ENCODE data around the gene LHX4.
"Not testable (repeated sequence)": the region's sequence is repeated elsewhere in the genome, so short reads cannot be mapped to it uniquely, and the experiment has no call there.

Gene LHX4

DNA sequence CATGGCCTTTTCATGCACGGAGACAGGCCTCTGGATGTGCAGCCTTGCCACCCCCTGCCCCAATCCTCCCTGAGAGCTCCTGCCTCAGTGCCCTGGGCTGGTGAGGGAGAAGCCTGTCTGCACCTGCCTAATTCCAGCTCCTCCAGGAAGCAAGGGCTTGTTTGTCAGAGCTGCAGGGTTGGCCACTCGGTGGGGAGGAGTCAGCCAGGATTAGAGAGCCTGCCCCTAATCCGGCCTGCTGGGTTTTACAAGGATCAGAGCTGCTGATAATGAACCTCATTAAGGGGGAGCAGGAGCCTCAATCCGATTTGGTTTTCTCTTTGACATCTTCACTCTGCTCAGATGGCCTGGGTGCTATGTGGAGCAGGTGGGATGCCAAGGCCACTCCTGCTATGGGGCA, 31.9 kb upstream of the LHX4 start:
- no peak for DNase-seq

GRCh38 chr1:180198611-180199010, 31.5 kb upstream of the LHX4 start:
- no peak for DNase-seq

DNA sequence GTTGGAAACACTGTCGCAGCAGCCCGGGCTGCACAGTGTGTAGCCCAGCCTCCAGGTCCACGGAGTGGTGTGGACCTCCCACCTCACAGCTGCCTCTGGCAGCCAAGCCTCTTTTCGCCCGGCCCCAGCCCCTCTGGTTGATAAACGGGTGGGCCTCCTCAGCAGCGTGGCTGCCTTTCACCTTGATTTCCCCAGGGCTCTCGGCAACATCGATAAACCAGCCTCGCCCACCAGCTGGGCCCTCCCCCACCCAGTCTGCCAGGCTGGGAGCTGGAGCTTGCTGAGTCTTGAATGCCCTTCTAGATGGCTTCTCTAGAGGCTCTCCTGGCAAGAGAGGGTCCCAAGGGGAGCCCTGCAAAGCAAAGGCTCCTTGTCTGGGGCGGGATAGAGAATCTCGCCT, 31.0 kb upstream of the LHX4 start:
- no peak for DNase-seq

DNA sequence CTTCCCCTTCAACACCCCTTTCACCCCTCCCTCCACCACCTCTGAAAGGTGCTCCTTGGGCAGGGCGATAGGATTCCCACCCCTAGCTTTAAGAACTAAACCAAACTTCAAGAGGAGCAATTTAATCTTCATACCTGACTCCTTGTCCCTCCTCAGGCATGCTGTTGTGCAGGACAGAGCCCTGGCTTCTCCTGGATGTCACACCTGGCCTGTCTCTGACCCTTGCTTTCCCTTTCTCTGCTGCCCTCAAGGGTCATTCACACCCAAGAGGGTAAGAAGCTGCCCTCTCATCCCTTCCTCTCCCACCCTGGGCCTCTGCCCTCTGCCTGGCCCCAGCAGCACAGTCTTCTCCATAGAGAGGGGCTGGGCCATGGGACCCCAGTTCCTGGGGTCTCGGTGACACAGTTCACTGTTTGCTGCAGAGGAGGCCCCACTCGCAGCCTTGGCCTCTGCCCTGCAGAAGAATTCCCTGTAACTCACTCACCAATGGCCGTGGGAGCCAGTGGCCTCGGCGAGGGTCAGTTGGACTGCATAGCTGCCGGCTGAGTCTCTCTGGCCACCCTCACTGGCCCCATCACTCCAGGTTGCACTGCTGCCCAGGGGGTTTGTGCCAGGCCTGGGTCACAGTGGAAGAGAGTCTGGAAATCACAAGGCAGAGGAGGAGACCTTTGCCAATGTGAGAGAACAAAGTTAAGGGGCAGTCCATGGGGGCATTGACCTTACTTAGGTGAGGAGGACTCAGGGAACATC, 28.4 kb upstream of the LHX4 start:
- DNase-seq: no peak

DNA sequence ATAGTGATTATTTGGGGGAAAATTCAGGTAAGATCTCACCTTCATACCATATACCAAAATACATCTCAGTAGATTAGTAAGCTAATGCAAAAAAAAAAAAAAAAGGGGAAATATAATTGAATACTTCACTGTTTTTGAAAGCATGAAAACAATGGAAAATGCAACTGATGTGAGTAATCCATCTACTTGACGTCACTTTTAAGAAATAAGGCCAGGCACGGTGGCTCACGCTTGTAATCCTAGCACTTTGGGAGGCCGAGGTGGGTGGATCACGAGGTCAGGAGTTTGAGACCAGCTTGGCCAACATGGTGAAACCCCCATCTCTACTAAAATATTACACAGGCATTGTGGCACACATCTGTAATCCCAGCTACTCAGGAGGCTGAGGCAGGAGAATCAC, 27.5 kb upstream of the LHX4 start:
- not testable (repeated sequence) for DNase-seq

- no peak for DNase-seq
These were observed 25.8 kb upstream of the LHX4 start for GRCh38 chr1:180204231-180204630.

DNA sequence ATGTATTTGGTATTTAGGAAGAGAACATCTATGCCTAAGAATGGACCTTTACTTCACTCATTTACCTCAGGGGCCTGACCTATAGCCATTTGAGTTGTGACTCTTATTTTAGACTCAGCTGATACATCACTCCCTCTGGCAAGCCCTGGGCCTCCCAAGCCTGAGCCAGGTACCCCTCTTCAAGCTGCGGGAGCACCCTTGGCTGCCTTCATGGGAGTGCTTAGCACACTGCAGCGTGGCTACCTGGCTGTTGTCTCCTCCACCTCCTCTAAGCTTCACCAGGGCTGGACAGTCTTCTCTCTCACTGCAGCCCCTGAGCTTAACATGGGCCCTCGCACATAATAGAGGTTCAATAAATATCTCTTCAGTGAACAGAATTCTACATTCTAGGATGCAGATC, 23.5 kb upstream of the LHX4 start:
- DNase-seq: no peak

DNA sequence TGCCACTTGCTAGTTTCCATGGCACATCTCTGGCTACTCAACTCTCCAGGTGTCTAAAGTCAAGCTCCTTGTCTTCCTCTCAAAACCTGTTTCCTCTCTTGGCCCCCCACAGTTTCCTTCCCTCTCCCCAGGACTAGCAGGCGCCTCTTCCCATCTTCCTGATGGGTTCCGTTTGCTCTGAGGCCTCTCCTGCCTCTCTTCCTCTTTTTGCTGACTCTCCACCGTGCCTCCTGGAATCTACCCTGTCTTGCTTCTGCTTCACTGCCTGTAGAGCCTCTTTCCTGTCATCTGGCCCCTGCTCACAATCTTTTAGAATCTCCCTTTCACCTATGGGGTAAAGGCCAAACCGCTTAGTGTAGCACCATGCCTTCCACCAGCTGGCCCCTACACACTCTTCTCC, 21.8 kb upstream of the LHX4 start:
- DNase-seq: no peak

- no peak for DNase-seq
These were observed 19.9 kb upstream of the LHX4 start for GRCh38 chr1:180210008-180210620.

- DNase-seq: no peak
These were observed 18.8 kb upstream of the LHX4 start for GRCh38 chr1:180211156-180211859.

DNA sequence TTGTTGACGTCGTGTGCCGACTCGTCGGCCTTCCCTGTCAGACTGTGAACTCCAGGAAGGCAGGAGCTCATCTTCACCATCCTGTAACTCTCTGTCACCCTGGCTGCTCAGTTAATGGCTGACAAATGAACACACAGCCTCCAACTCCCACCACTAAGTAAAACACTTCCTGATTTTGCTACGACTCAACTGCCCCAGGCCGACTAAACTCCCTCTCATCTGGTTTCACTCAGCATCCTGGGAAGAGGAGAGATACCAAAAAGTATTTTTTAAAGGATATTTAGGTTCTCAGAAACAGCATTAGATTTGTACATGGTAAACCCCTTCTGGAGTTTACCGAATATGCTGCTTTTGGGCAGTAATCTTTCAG, 18.2 kb upstream of the LHX4 start:
- DNase-seq: no peak

- peak; percentile 47 for DNase-seq
These were observed 16.5 kb upstream of the LHX4 start for GRCh38 chr1:180213401-180214170.

- DNase-seq: no peak
These were observed 14.0 kb upstream of the LHX4 start for GRCh38 chr1:180215856-180216625.

- no peak for DNase-seq
These were observed 13.1 kb upstream of the LHX4 start for GRCh38 chr1:180217006-180217405.

GRCh38 chr1:180218806-180219765, 11.0 kb upstream of the LHX4 start:
- DNase-seq: no peak

DNA sequence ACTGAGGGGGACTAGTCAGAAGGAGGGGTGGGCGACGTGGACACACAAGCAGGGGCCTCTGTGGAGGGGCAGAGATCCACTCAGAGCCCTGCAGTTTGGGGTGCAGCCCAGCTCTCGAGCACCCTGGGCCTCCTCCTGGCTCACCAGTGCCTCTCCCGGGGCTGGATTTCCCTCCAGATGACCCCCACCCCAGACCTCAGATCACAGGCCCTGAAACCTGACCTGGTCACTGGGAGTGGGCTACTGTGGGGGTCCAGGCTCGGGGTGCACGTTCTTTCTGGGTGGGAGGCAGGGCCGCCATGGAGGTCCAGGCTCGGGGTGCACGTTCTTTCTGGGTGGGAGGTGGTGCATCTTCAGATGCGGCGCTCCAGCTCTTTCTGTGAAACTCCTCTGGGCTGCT, 10.3 kb upstream of the LHX4 start:
- no peak for DNase-seq

- no peak for DNase-seq
These were observed 8.6 kb upstream of the LHX4 start for GRCh38 chr1:180221462-180221861.

DNA sequence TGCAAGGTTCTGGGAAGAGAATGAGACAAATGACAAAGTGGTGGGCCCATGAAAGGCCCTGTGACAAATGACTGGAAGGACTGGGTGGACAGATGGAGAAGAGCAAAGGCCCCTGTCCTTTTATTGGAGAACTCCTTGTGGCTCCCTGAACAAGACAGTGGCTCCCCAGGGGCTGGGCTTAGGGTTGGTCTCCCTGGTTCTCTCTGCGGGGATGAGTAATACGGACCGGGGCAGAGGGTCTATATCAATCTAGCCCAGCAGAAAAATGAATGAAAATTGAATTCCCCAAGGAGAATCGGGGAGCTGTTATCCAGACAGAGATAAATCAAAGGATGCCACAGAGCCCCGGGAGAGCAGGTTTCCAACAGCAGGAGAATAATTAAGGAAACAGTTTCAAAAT, 5.2 kb upstream of the LHX4 start:
- DNase-seq: no peak

DNA sequence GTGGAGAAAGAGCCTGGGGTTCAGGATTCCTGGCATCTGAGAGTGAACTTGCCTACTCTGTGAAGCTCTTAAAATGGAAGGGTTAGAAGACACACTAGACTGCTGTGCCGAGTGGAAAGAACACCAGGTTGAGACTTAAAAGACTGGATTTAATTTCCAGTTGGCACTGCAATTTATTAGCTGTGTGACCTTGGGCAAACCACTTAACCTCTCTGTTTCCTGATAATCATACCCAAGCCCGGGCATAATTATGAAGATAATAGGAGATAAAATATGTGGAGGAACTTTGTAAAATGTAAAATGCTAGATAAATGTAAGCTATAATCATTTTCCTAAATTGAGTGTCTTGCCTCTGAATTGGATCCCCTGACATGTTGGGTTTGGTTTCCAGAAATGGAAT, 4.7 kb upstream of the LHX4 start:
- DNase-seq: no peak

- DNase-seq: no peak
These were observed 2.0 kb upstream of the LHX4 start for GRCh38 chr1:180227861-180228647.

All from stimulated activated CD4-positive, alpha-beta T cell treated with anti-CD3 and anti-CD28 coated beads, Interleukin-1b, Interleukin-23, amount 100 ng/mL, for 48 hours (primary cell).